HepG2 (cell line): ENCODE measurements around the gene AMN. TPM values are rescaled to one million over a fixed set of nuclear protein-coding genes. Genes with fewer than 3 reads are reported as not detected.

Experiments
- ATAC-seq: fragments of 200-7000 bp; cut with Tn5 transposase; 3 replicates; pipeline ENCODE4 v1.9.1; 2020; ENCODE audit warnings: mild to moderate bottlenecking, moderate library complexity
- BruUV-seq: library from RNA; stranded (reverse); fragments of 400-500 nt; replicated peaks from 2 replicates; lab custom pipeline; 2021; lab: Mats Ljungman, UMichigan
- CTCF ChIA-PET: fragments of 300-600 bp; formaldehyde crosslinking; extraction: SDS; loops from one replicate; lab custom pipeline; 2021; ENCODE audit warnings: low total read pairs, inconsistent platforms, low intra/inter-chr PET ratio; lab: Yijun Ruan, JAX
- POLR2A ChIA-PET: fragments of 350-600 bp; sonication (Branson Sonifier 250); formaldehyde crosslinking; loops from one replicate; lab custom pipeline; 2020; ENCODE audit warnings: antibody characterized with exemption, inconsistent platforms; lab: Yijun Ruan, JAX
- DNase-seq: peaks from one replicate; pipeline ENCODE4 v3.0.0-alpha.2; 2015; ENCODE audit warnings: low spot score
- FAIRE-seq: peaks from 3 replicates; lab custom pipeline; 2011; peaks lifted over from hg19 to GRCh38; lab: Jason Lieb, UNC
- H2AFZ ChIP-seq: one replicate; pipeline ENCODE4 v1.6.1; 2011; ENCODE audit warnings: low read length, inconsistent platforms
- H3K27ac ChIP-seq: fragments of 300-600 bp; 3 replicates; pipeline ENCODE4 v1.8.0; 2011; ENCODE audit warnings: mixed run types, mild to moderate bottlenecking, mixed read lengths, low read length, inconsistent platforms; ENCODE audit not compliant: insufficient read depth; ENCODE audit errors: extremely low read length
- H3K27me3 ChIP-seq, 2 experiments: fragments of 200-600 bp in 1 of 2; 2 replicates in 1 of 2; 3 replicates in 1 of 2; pipeline versions ENCODE4 v1.6.0 to v1.8.0; 2011; ENCODE audit warnings: low read length in 2 of 2, mild to moderate bottlenecking in 2 of 2, moderate library complexity in 2 of 2, inconsistent platforms in 1 of 2; ENCODE audit not compliant: insufficient read depth in 2 of 2, control insufficient read depth in 1 of 2
- H3K36me3 ChIP-seq, 2 experiments: fragments of 200-600 bp in 1 of 2; replicated peaks in 1 of 2; 2 replicates in 1 of 2; 3 replicates in 1 of 2; pipeline versions ENCODE4 v1.5.1 to v1.8.0; 2011; ENCODE audit warnings: low read length in 2 of 2, inconsistent platforms in 1 of 2; ENCODE audit not compliant: insufficient read depth in 2 of 2, control insufficient read depth in 1 of 2
- H3K4me1 ChIP-seq: 2 replicates; pipeline ENCODE4 v1.5.1; 2012; ENCODE audit warnings: low read length, inconsistent platforms; ENCODE audit not compliant: insufficient read depth
- H3K4me2 ChIP-seq: 2 replicates; pipeline ENCODE4 v1.6.0; 2011; ENCODE audit warnings: low read depth, low read length, inconsistent platforms
- H3K4me3 ChIP-seq, 3 experiments: fragments of 200-600 bp in 1 of 3; sonication (generic), shearing (Covaris generic) in 1 of 3; replicated peaks in 1 of 3; 2 replicates each; pipeline ENCODE4 v1.5.1; 2011 to 2016; ENCODE audit warnings: low read length in 3 of 3, inconsistent platforms in 2 of 3, low read depth in 2 of 3, mild to moderate bottlenecking in 2 of 3, control low read depth in 1 of 3, mixed read lengths in 1 of 3; ENCODE audit not compliant: insufficient read depth in 1 of 3
- H3K79me2 ChIP-seq: one replicate; pipeline ENCODE4 v1.6.1; 2011; ENCODE audit warnings: low read length, inconsistent platforms; ENCODE audit not compliant: insufficient read depth
- H3K9ac ChIP-seq: 2 replicates; pipeline ENCODE4 v1.6.0; 2011; ENCODE audit warnings: mild to moderate bottlenecking, low read depth, low read length, inconsistent platforms; ENCODE audit not compliant: insufficient read depth
- H3K9me3 ChIP-seq: 2 replicates; pipeline ENCODE4 v1.5.1; 2012; ENCODE audit warnings: mild to moderate bottlenecking, low read length
- H4K20me1 ChIP-seq: 2 replicates; pipeline ENCODE4 v1.6.0; 2011; ENCODE audit warnings: inconsistent platforms, mild to moderate bottlenecking, low read length, moderate library complexity; ENCODE audit not compliant: insufficient read depth
- AGO2 ChIP-seq: fragments of 200-400 bp; formaldehyde crosslinking; optimal IDR thresholded peaks from 2 replicates; pipeline ENCODE3; 2017; ENCODE audit warnings: mild to moderate bottlenecking, low read depth, low read length, moderate library complexity
- GZF1 ChIP-seq: sonication (generic); formaldehyde crosslinking; IDR thresholded peaks from 2 replicates; pipeline ENCODE4 v1.5.1; 2020; ENCODE audit warnings: mild to moderate bottlenecking, missing genetic modification reagents
- RBFOX2 ChIP-seq: fragments of 200-400 bp; formaldehyde crosslinking; IDR thresholded peaks from 2 replicates; pipeline ENCODE4 v1.6.1; 2017; ENCODE audit warnings: low read depth, mild to moderate bottlenecking, low read length
- SP1 ChIP-seq, 2 experiments: fragments of 450-650 bp in 1 of 2; sonication (generic) in 1 of 2; formaldehyde crosslinking in 1 of 2; IDR thresholded peaks; 2 replicates each; pipeline versions ENCODE4 v1.4.0 to v1.6.1; 2016 to 2020; ENCODE audit warnings: missing genetic modification reagents in 1 of 2
- ZBTB33 ChIP-seq: sonication (generic); formaldehyde crosslinking; IDR thresholded peaks from 2 replicates; pipeline ENCODE4 v1.4.0; 2020; ENCODE audit warnings: missing genetic modification reagents
- WGBS: methylation state at CpG from one replicate; pipeline ENCODE4 v1.1.6; 2017; ENCODE audit warnings: low lambda C conversion rate; 5-methylcytosine and 5-hydroxymethylcytosine counted together
- in situ Hi-C: cut with HindIII; loops from 2 replicates; pipeline ENCODE4 v1.10.0; 2017; ENCODE audit warnings: low pct_unique_long_range_greater_than_20kb; ENCODE audit not compliant: extremely low pct_ligation_motif_present
- intact Hi-C: fragments of 100-400 bp; cut with micrococcal nuclease; formaldehyde crosslinking; loops from one replicate; pipeline ENCODE4 v1.10.0; 2022; ENCODE audit not compliant: unreplicated experiment
- polyA plus RNA-seq, 8 experiments: library from polyadenylated mRNA; depleted of rRNA in 3 of 8; stranded (reverse) in 7 of 8; unstranded in 1 of 8; fragments of >200 nt; fragmentation: Illumina TruSeq in 4 of 8; extraction: Trizol in 4 of 8; gene quantifications; 2 replicates each; pipeline versions ENCODE4 v1.2.1 to v1.2.3, GENCODE V29; 2011 to 2016; ENCODE audit warnings: low read depth in 4 of 8, missing spikeins in 1 of 8, mixed read lengths in 1 of 8; ENCODE audit not compliant: insufficient read depth in 1 of 8
- total RNA-seq, 5 experiments: library from RNA; depleted of rRNA; stranded (reverse); fragments of >200 nt; fragmentation: Illumina TruSeq; extraction: Trizol; gene quantifications; 2 replicates each; pipeline ENCODE4 v1.2.3, GENCODE V29; 2016; ENCODE audit warnings: low read depth in 1 of 5

Gene AMN
- total and polyA plus RNA-seq, 2 of the 13 experiments (the other 11 are each of a cell fraction or from before 2014, with no cell fraction given) = 9.8 to 33.1 TPM

GRCh38 chr14:102927878-102928411, 5.5 kb downstream of the AMN start:
- ChIA-PET POLR2A (no interaction called here), CTCF (no interaction called here)
- H3K4me1 ChIP-seq = peaks cover 14% of the 10 kb centered on the region
- FAIRE-seq (no peak), DNase-seq (no peak), ATAC-seq (no peak)
- no peak overlapping the region for H2AFZ ChIP-seq
- intact Hi-C loops (no loop called here), in situ Hi-C loops (no loop called here)
- no peaks in the 10 kb centered on the region for H3K79me2 ChIP-seq
- H3K4me3 ChIP-seq = no peak overlapping the region
- no peak overlapping the region for H3K4me2 ChIP-seq
- no peaks in the 10 kb centered on the region for H3K9me3 ChIP-seq
- 95% methylated on average over 21 of the region's 35 CpGs for WGBS
- no peak overlapping the region for H3K27ac ChIP-seq
- H3K27me3 ChIP-seq = no peaks in the 10 kb centered on the region
- H3K36me3 ChIP-seq = no peaks in the 10 kb centered on the region
- no peak overlapping the region for H3K9ac ChIP-seq
- BruUV-seq = no TSS peak
- TF ChIP-seq ZBTB33 (CRISPR knock-in tag) (peak; percentile 36; the same call in 1 of the 2 replicates), AGO2 (peak; percentile 94), SP1 (IDR thresholded peaks at IDR 0.05) (no peak), SP1 (CRISPR knock-in tag; IDR thresholded peaks at IDR 0.05) (no peak), RBFOX2 (peak; percentile 43; the same call in 1 of the 2 replicates), GZF1 (CRISPR knock-in tag) (no peak)
- TF ChIP-seq, all 625 proteins: peak for 3
- H4K20me1 ChIP-seq = no peaks in the 10 kb centered on the region
